ENCODE measurements around the gene TSC22D1.

Gene TSC22D1

GRCh38 chr13:44426461-44426860 lies 149.7 kb downstream of the TSC22D1 start:
- no peak for DNase-seq (ENCODE audit: low spot score)

DNA sequence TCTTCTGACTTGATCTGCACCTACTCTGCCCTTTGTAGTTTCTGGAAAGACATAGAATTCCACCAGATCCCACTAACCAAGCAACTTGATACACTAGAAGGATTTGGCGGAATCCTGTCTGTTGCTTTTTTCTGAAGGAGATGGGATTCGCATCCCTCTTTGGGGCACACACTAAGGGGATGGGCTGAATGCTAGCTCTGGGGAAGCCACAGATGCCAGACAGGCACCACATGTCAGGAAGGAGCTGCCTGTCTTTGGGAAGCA lies 150.4 kb downstream of the TSC22D1 start:
- DNase-seq (ENCODE audit: low spot score), result no peak

DNA sequence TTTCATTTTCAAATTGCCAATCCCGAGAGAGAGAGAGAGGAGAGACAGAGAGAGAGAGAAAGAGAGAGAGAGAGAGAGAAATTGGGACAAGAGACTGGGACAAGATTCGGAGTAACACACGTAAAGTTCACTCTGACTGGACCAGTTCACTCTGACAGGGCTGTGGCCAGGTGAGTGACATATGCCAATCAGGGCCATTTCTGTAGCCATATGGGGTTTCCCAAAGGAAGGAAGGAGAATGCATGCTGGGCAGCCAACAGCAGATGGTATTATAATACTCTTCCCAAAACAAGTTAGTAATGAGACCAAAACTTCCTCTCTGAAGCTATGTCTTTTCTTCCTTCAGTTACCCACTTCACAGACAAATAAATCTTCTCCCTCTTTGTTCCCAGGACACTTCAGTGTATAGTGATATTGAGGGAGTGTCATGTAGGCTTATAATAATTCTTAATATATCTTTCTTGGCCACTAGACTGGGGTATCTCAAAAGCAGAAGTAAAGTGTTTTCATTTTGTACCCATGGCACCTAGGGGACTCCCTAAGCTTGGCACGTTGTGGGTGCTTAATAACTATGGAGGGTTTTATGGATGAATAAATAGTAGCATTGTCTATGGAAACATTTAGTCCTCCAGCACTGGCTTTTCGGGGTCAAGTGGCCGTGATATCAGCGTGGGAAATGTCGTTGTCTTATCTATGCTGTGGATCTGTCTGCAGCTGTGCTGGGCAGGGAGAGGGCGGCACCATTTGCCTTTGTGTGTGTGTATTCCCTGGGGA lies 150.9 kb downstream of the TSC22D1 start:
- DNase-seq (ENCODE audit: low spot score), result no peak

DNA sequence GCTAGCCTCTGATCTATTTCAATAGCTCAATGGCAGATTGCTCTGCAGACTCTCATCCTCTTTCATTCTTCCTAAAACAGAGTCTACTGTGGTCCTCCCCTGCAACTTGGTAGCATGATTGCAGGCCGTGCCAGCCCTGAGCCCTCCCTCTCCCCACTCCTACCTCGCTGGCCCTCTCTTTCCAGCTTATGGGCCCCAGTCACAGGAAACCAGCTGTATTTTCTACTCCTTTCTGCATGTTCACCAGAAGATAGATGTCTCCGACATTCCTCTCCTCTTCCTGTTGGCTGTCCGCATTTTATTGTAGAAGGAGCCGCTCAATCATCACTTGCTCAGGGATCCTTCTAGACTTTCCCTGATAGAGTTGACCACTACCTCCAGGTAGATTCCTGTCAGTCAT lies 152.3 kb downstream of the TSC22D1 start:
- no peak for DNase-seq (ENCODE audit: low spot score)

DNA sequence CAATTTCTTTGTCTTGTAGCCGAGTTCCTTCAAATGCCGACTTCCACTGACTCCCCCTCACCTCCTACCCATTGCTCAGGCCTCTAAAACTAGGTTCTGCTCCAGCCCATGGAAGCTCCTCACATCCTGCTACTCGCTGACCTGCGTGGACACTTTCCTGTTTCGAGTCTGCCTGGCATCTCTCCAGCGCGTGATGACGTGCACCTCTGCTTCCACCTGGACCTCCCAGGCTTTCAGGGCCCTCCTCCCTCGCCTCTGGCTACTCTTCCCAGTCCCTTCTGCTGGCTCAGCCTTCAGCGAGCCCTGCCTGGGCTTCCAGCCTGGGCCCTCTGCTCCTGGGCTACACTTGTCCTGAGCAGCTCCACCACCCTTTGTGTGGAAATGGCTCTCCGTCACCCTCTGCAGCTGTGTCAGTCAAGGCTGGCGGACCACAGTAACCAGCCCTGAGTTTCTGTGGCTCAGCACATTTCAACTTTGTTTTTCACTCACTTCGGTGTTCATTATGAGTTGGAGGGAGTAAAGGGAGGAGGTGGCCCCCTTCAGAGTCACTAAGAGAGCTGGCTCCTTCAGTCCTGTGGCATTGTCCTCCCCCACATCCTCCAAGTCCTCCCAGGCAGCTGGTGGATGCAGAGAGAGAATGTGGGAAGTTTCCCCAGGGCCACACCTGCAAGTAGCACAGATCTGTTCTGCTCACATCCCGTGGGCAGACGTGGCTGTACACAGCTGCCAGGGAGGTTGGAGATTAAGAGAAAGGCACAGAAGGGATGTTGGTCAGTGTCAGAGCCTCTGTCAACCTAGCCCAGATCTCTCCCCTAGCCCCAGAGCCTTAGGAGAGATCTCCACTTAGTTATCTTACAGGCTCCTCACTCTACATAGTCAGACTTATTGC lies 153.1 kb downstream of the TSC22D1 start:
- DNase-seq (ENCODE audit: low spot score), result no peak

GRCh38 chr13:44421853-44422525 lies 154.1 kb downstream of the TSC22D1 start:
- no peak for DNase-seq (ENCODE audit: low spot score)

GRCh38 chr13:44420376-44421220 lies 155.5 kb downstream of the TSC22D1 start:
- no peak for DNase-seq (ENCODE audit: low spot score)

- DNase-seq (ENCODE audit: low spot score), result no peak
These were observed 158.3 kb downstream of the TSC22D1 start for GRCh38 chr13:44417876-44418275.

GRCh38 chr13:44417446-44417845 lies 158.7 kb downstream of the TSC22D1 start:
- DNase-seq (ENCODE audit: low spot score), result no peak

GRCh38 chr13:44416744-44417143 lies 159.4 kb downstream of the TSC22D1 start:
- no peak for DNase-seq (ENCODE audit: low spot score)

DNA sequence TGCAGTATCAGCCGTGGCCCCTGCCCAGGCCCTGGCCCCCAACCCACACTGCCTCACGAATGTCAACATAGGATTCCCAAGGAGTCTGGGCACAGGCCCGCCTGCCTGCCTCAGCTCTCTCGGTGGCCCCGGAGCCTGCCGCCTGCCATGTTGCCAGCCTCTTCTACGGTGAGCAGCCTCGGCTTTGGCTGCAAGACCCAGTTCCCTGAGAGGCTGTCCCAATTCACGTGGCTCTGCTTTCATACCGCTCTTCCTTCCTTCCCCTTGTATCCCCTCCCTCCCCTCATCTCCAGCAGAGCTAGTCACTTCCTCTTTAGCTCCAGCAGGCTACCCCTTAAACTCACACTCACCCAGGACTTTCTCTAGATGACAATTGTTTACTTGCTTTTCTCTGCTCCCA lies 159.8 kb downstream of the TSC22D1 start:
- no peak for DNase-seq (ENCODE audit: low spot score)

- peak; percentile 38 for DNase-seq (ENCODE audit: low spot score)
These were observed 160.3 kb downstream of the TSC22D1 start for GRCh38 chr13:44415815-44416214.

DNA sequence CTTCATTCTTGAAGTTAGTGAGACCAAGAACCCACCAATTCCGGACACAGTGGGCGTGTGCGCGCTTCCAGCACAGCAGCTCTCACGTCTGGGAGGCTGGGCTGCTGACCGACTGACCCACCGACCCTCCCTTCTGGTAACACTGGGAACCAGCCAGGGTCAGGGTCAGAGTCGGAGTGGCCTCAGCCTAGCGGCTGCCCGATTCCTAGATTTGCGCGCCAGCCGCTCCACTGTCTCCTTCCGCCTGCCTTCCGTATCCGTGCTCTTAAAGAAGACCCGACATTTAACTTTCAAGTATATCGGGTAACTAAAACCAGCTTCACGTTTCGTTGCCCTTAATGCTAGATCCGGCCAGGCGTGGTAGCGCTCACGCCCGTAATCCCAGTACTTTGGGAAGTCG lies 161.4 kb downstream of the TSC22D1 start:
- no peak for DNase-seq (ENCODE audit: low spot score)

DNA sequence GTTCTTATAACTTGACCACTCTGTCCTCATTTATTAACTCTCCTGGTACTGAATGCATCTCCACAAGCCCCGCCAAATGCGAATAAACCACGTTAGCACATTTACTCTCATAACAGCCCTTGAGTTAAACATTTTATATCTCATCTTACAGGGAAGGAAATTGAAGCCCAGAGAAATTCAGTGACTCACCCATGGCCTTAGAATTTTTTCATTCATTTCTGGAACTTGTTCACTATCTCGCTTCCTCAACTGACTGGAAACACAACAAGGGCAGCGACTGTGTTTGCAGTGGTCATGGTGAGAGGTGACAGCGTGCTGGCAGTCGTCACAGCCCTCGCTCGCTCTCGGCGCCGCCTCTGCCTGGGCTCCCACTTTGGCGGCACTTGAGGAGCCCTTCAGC lies 163.0 kb downstream of the TSC22D1 start:
- no peak for DNase-seq (ENCODE audit: low spot score)

DNA sequence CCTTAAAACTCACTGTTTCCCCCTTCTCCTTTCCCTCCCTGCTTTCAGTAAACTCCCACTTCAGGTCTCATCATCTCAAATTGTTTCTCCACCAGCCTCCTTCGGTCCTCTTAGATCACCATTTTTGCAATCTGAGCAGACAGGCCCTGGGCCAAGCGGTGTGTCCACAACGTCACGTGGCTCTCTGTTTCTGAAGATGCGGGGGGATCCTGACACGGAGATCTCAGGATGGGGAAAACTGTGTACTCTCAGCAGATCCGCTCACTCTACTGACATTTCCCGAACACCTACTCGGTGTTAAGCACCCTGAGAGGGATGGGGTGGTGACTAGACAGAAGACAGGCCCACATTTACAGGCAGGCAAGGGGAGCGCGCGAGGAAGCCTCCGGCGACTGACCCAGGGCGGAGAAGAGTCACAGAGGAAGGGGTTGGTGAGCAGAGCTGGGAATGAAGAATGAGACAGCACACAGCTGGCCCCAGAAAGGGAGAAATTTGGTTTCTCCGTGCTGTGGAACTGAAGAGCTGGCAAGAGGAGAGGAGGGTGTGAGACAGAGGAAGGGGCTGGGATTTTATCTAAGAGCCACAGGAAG lies 163.7 kb downstream of the TSC22D1 start:
- no peak for DNase-seq (ENCODE audit: low spot score)

DNA sequence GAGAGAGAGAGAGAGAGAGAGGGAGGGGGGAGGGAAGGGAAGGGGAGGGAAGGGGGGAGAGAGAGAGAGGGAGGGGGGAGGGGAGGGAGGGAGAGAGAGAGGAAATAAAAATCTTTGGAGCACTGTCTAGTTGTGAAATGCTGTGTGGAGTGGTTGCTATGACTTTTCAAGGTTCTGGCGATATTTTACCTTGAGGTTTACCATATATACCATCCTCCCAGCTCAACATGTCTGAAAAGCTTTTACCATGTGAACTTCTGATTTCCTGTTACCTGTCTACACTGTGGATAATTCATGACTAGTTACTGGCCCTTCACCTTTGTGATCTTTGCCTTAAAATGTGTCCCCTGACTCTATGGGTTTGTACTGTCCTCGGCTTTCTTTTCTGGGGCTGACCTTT lies 164.3 kb downstream of the TSC22D1 start:
- DNase-seq (ENCODE audit: low spot score), result no peak

DNA sequence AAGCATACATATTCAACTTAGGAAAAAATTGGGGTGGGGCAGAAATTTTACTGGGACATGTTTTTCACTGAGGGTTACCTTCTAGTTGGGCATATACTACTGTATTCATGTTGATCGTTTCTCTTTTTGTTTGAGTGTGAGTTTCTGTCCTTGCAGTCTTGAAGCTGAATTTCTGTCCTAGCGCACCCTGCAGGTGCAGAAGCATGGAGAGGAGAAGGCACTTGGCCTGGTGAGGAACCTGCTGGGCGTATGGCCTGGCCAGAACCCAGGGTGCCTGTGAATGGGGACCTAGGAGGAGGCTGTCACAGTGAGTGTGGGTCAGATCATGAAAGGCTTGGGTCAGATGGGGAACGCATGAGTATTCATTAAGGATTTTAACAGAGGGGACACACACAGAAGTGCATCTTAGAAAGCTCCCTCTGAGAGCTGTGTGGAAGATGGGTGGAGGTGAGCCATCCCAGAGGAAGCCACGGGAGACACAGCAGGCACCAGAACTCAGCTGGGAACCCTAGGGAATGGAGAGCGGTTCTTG lies 165.7 kb downstream of the TSC22D1 start:
- DNase-seq (ENCODE audit: low spot score), result no peak

DNA sequence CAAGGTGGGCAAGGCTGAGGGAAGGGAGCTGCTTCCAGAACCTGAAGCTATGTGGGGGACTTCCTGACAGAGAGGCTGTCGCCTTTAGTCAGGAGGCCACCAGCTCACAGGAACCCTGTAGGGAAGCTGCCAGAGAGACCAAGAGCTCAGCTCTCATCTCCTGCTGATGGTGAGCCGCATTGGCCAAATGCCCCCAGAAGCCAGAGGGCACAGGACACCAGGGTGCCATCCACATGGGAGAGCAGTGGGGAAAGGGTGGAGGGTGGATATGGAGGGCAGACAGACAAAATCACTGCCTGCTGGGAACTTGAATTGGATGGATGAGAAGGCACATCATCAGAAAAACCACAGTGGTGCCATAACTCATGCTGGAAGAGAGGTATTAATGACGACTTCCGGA lies 166.5 kb downstream of the TSC22D1 start:
- DNase-seq (ENCODE audit: low spot score), result no peak

DNA sequence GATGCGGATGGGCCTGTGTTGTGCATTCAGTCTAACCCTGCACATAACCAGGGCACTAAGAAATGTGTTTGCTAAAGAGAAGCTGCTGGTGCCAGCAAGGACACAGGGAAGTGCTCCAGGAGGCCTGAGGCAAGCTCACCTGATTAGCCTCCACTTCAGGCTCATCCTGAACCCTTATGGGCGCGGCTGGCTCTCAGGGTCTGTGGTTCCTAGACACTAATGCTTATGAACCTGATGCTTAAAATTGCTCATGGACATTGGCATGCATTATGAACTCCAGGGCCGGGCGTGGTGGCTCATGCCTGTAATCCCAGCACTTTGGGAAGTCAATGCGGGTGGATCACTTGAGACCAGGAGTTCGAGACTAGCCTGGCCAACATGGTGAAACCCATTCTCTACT lies 168.2 kb downstream of the TSC22D1 start:
- DNase-seq (ENCODE audit: low spot score), result no peak

GRCh38 chr13:44407379-44407778 lies 168.8 kb downstream of the TSC22D1 start:
- peak; percentile 41 for DNase-seq (ENCODE audit: low spot score)

DNA sequence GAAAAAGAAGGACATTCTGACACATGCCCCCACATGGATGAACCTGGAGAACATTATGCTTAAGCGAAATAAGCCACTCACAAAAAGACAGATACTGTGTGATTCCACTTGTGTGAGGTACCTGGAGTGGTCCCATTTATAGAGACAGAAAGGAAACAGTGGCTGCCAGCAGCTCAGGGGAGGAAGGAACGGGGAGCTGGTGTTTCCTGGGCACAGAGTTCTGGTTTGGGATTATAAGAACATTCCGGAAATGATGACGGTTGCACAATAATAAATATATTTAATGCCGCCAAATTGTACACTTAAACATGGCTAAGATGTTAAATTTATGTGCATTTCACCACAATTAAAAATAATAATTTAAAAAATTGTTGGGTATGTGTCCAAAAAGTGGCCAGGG lies 169.5 kb downstream of the TSC22D1 start:
- no peak for DNase-seq (ENCODE audit: low spot score)

Measured in iPS-NIHi11 (cell line).